ENCODE results near the gene ITGB6. TPM values are rescaled to one million over a fixed set of nuclear protein-coding genes. Genes with fewer than 3 reads are reported as not detected.
A peak's percentile ranks its signal among the peaks of the same experiment; 100 is the strongest.

Gene ITGB6
- total RNA-seq, 2 donors from 2014 or later = 13.2 to 24.6 TPM

DNA sequence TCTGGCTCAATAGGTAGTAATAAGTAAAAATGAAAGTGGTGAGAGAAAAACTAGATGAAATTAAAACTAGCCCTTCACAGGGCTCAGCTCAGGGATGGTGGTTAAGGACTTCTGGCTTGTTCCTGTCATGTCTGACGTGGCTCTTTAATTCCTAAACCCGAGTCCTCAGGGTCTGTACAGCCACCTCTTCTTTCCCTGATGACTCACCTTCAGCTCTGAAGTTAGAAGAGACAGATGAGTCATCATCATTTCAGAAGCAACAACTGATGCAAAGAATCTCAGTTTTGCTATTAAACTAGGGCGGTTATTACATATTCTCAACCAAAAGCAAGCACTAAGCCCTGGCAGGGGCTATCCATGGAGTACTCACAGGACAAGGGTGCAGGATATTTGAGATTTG lies 24.0 kb upstream of the ITGB6 start:
- intact Hi-C loops (cut with DNase I) = no loop called here
- DNase-seq = no peak
- Histone ChIP-seq H3K36me3 (no peaks in the 10 kb centered on the region), H3K27me3 (no peaks in the 10 kb centered on the region), H3K27ac (peak overlapping the region; percentile 5), H3K9ac (ENCODE audit: low read depth in 2 of 2, low read length in 2 of 2) (no peak overlapping the region), H3K4me3 (no peak overlapping the region), H3K4me1 (peaks cover 11% of the 10 kb centered on the region), H3K9me3 (no peaks in the 10 kb centered on the region)
- TF ChIP-seq, protein P1, sequence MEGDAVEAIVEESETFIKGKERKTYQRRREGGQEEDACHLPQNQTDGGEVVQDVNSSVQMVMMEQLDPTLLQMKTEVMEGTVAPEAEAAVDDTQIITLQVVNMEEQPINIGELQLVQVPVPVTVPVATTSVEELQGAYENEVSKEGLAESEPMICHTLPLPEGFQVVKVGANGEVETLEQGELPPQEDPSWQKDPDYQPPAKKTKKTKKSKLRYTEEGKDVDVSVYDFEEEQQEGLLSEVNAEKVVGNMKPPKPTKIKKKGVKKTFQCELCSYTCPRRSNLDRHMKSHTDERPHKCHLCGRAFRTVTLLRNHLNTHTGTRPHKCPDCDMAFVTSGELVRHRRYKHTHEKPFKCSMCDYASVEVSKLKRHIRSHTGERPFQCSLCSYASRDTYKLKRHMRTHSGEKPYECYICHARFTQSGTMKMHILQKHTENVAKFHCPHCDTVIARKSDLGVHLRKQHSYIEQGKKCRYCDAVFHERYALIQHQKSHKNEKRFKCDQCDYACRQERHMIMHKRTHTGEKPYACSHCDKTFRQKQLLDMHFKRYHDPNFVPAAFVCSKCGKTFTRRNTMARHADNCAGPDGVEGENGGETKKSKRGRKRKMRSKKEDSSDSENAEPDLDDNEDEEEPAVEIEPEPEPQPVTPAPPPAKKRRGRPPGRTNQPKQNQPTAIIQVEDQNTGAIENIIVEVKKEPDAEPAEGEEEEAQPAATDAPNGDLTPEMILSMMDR (IDR thresholded peaks at IDR 0.05) = no peak

DNA sequence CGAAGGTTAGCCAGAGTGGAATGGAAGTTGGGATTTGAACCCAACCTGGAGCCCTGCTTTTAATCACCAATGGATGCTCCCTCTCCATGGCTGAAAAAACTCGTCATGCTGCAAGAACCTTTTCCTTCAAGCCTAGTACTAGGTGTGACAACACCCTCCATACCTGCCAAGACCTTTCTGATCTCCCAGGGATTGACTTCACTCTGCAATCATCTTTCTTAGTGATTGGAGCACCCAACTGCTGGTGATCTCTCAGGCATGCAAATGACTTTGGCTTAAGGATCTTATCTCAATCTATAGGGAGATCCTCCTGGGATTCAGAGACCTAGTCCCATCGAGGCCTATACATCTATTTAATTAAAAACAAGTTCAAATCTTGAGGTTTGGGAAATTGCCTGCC lies 23.5 kb upstream of the ITGB6 start:
- Histone ChIP-seq H3K27ac (peak overlapping the region; percentile 5), H3K36me3 (no peaks in the 10 kb centered on the region), H3K9me3 (no peaks in the 10 kb centered on the region), H3K4me3 (no peak overlapping the region), H3K27me3 (no peaks in the 10 kb centered on the region), H3K9ac (ENCODE audit: low read depth in 2 of 2, low read length in 2 of 2) (no peak overlapping the region), H3K4me1 (peaks cover 11% of the 10 kb centered on the region)
- intact Hi-C loops (cut with DNase I) = no loop called here
- no peak for DNase-seq
- TF ChIP-seq, protein P1 (IDR thresholded peaks at IDR 0.05) = no peak

DNA sequence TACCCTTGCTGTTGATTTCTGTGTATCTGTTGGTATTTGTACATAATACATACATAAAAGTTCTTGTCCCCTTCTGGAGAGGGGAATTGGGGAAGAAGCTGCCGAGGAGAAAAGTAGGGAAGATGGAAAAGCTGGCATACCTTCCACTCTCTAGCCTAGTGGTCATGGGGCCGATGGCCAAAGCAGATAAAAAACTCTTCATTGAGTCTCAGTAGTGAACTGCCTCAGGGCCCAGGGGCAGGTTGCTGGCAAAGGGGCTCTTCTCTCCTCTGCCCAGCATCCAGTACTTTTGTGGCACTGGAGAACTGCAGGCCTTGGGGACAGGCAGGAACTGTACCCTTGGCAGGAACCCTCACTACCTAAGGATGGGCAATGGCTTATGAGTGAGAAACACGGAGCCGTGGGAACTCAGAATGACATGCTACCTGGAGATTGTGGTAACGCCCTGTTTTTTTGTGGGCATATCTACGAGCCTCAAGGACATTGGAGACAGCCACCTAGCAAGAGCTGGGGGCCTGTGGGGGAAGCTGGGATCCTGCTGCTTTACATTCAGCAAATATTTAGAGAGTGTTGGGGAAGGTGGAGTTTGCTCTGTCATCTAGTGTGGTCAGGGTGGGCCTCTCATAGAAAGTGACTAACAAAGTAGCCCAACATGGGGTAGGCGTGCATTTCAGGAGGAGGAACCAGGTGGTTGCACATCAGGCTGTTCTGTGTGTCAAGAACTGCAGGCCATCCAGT lies 22.6 kb upstream of the ITGB6 start:
- DNase-seq = peak; percentile 29
- Histone ChIP-seq H3K27ac (peak overlapping the region; percentile 77), H3K9me3 (no peaks in the 10 kb centered on the region), H3K4me1 (peaks cover 11% of the 10 kb centered on the region), H3K9ac (ENCODE audit: low read depth in 2 of 2, low read length in 2 of 2) (peak overlapping the region in 1 of 2 donors; percentile 84), H3K4me3 (no peak overlapping the region), H3K27me3 (no peaks in the 10 kb centered on the region), H3K36me3 (no peaks in the 10 kb centered on the region)
- intact Hi-C loops (cut with DNase I) = no loop called here
- TF ChIP-seq, protein P1 (IDR thresholded peaks at IDR 0.05) = no peak

- DNase-seq = peak; percentile 85
- peaks cover 11% of the 10 kb centered on the region for H3K4me1 ChIP-seq
- TF ChIP-seq, protein P1 (IDR thresholded peaks at IDR 0.05) = no peak
- H3K36me3 ChIP-seq = no peaks in the 10 kb centered on the region
- intact Hi-C loops (cut with DNase I) = no loop called here
- no peaks in the 10 kb centered on the region for H3K27me3 ChIP-seq
- H3K27ac ChIP-seq = peak overlapping the region; percentile 77
- H3K9ac ChIP-seq (ENCODE audit: low read depth in 2 of 2, low read length in 2 of 2) = peak overlapping the region in 1 of 2 donors; percentile 84
- no peaks in the 10 kb centered on the region for H3K9me3 ChIP-seq
- no peak overlapping the region for H3K4me3 ChIP-seq
Measured at GRCh38 chr2:160221391-160222276, 21.6 kb upstream of the ITGB6 start.

DNA sequence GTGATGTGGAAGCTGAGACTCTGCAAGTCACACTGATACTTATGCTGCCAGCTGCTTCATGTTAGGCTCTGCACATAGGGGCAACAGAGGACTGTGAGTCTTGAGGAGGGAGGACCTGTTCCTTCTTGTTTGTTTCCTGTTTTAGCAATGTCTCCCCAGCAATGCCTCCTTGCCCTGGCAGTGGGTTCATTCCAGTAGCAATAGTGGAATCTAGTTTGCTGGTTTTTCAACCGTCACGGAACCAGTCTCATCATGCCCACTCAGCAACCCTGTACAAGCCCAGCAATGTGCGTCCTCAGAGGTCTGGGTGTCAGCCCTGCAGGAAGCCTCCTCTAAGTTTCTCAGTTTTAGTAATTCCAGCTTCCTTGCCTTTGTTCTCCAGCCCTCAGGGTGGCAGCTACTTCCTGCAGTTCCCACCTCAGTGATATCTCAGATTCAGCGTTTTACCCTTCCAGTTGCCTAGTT lies 20.5 kb upstream of the ITGB6 start:
- Histone ChIP-seq H3K27me3 (no peaks in the 10 kb centered on the region), H3K4me1 (peaks cover 11% of the 10 kb centered on the region), H3K4me3 (no peak overlapping the region), H3K36me3 (no peaks in the 10 kb centered on the region), H3K9me3 (no peaks in the 10 kb centered on the region), H3K27ac (no peak overlapping the region), H3K9ac (ENCODE audit: low read depth in 2 of 2, low read length in 2 of 2) (no peak overlapping the region)
- no peak for DNase-seq
- intact Hi-C loops (cut with DNase I) = no loop called here
- TF ChIP-seq, protein P1 (IDR thresholded peaks at IDR 0.05) = no peak
